ENCODE measurements around the gene SLC2A4RG. TPM values are rescaled to one million over a fixed set of nuclear protein-coding genes. Genes with fewer than 3 reads are reported as not detected.

Gene SLC2A4RG
- total and polyA plus RNA-seq, 2 of the 13 experiments (the other 11 are each of a cell fraction or from before 2014, with no cell fraction given): 91.4 to 95.9 TPM

- peak; percentile 84 for TF ChIP-seq MXD1 (CRISPR knock-in tag; IDR thresholded peaks at IDR 0.05)
- TF ChIP-seq SRSF4 (IDR thresholded peaks at IDR 0.05; ENCODE audit: low read depth, low read length, poor library complexity, severe bottlenecking): peak; percentile 53
- TF ChIP-seq ZBTB38 (CRISPR knock-in tag; IDR thresholded peaks at IDR 0.05): peak; percentile 54
- TF ChIP-seq PRPF4 (IDR thresholded peaks at IDR 0.05; ENCODE audit: low read depth, low read length, poor library complexity, severe bottlenecking): no peak
- TF ChIP-seq RFXAP (CRISPR knock-in tag; IDR thresholded peaks at IDR 0.05; ENCODE audit: borderline replicate concordance): peak; percentile 61
- peak; percentile 48; the same call in 1 of the 2 replicates for TF ChIP-seq PHF20 (CRISPR knock-in tag; IDR thresholded peaks at IDR 0.05)
- peak; percentile 88 for TF ChIP-seq ZNF740 (CRISPR knock-in tag; IDR thresholded peaks at IDR 0.05)
- no peak; the same call in 1 of the 2 replicates for TF ChIP-seq ELF1 (CRISPR knock-in tag; IDR thresholded peaks at IDR 0.05)
- no peak; the same call in none of the 2 replicates for TF ChIP-seq SIX4 (CRISPR knock-in tag; IDR thresholded peaks at IDR 0.05)
- TF ChIP-seq ZNF205 (CRISPR knock-in tag; IDR thresholded peaks at IDR 0.05): peak; percentile 54; the same call in 1 of the 2 replicates
- TF ChIP-seq ZNF34 (CRISPR knock-in tag; IDR thresholded peaks at IDR 0.05; ENCODE audit: borderline replicate concordance): peak; percentile 99; the same call in 1 of the 2 replicates
- TF ChIP-seq ZNF746 (CRISPR knock-in tag; IDR thresholded peaks at IDR 0.05): peak; percentile 94
- TF ChIP-seq ZBTB40 (IDR thresholded peaks at IDR 0.05): no peak
- TF ChIP-seq ZBTB40 (CRISPR knock-in tag; IDR thresholded peaks at IDR 0.05): peak; percentile 92
- peak; percentile 61 for TF ChIP-seq GATAD1 (CRISPR knock-in tag; IDR thresholded peaks at IDR 0.05)
- no peak; the same call in 1 of the 2 replicates for TF ChIP-seq SMAD9 (CRISPR knock-in tag; IDR thresholded peaks at IDR 0.05)
- TF ChIP-seq KAT8 (CRISPR knock-in tag; IDR thresholded peaks at IDR 0.05): peak; percentile 16; the same call in 1 of the 2 replicates
- TF ChIP-seq PITX1 (CRISPR knock-in tag; IDR thresholded peaks at IDR 0.05): peak; percentile 80; the same call in 1 of the 2 replicates
These were observed 1.5 kb upstream of the SLC2A4RG start (continued) for GRCh38 chr20:63737945-63738686.

Data from HepG2 (cell line).